IMR-90 (cell line): ENCODE measurements around the gene SLC37A3. TPM values are rescaled to one million over a fixed set of nuclear protein-coding genes. Genes with fewer than 3 reads are reported as not detected.

Experiments used
- ATAC-seq: fragments of 200-7000 bp; cut with Tn5 transposase; 2 replicates; pipeline ENCODE4 v1.9.1; 2020; ENCODE audit warnings: low read depth, mild to moderate bottlenecking, moderate library complexity
- BruUV-seq: library from RNA; stranded (reverse); fragments of 400-500 nt; replicated peaks from 2 replicates; lab custom pipeline; 2021; lab: Mats Ljungman, UMichigan
- CTCF ChIA-PET: fragments of 300-600 bp; formaldehyde crosslinking; extraction: SDS; loops from one replicate; lab custom pipeline; 2021; ENCODE audit warnings: antibody characterized with exemption; lab: Yijun Ruan, JAX
- POLR2A ChIA-PET: fragments of 300-600 bp; sonication (Branson Sonifier 250); formaldehyde crosslinking; loops from one replicate; lab custom pipeline; 2022; ENCODE audit warnings: antibody characterized with exemption; ENCODE audit not compliant: unreplicated experiment; lab: Charles Lee
- DNase-seq: peaks from one replicate; pipeline ENCODE4 v3.0.0; 2013
- H2AFZ ChIP-seq: replicated peaks from 2 replicates; pipeline ENCODE3; 2013; ENCODE audit warnings: low read length, mild to moderate bottlenecking; ENCODE audit not compliant: poor library complexity
- H2AK5ac ChIP-seq: 2 replicates; pipeline ENCODE4 v1.6.1; 2013; ENCODE audit warnings: low read depth, low read length, inconsistent platforms
- H2AK9ac ChIP-seq: replicated peaks from 2 replicates; pipeline ENCODE3; 2013; ENCODE audit warnings: mild to moderate bottlenecking, low read depth, low read length, moderate library complexity; ENCODE audit not compliant: poor library complexity
- H2BK120ac ChIP-seq: 2 replicates; pipeline ENCODE4 v1.6.1; 2013; ENCODE audit warnings: low read depth, low read length, inconsistent platforms
- H2BK15ac ChIP-seq: 3 replicates; pipeline ENCODE4 v1.6.1; 2013; ENCODE audit warnings: low read depth, low read length, inconsistent platforms
- H2BK20ac ChIP-seq: 2 replicates; pipeline ENCODE4 v1.6.1; 2013; ENCODE audit warnings: low read depth, mild to moderate bottlenecking, inconsistent platforms, low read length, moderate library complexity
- H2BK5ac ChIP-seq: 2 replicates; pipeline ENCODE4 v1.6.1; 2013; ENCODE audit warnings: mild to moderate bottlenecking, low read depth, low read length, inconsistent platforms; ENCODE audit not compliant: poor library complexity, severe bottlenecking
- H3K14ac ChIP-seq: replicated peaks from 2 replicates; pipeline ENCODE4 v1.6.1; 2013; ENCODE audit warnings: low read depth, low read length, inconsistent platforms
- H3K18ac ChIP-seq: 2 replicates; pipeline ENCODE4 v1.6.1; 2013; ENCODE audit warnings: low read depth, low read length, control low read depth
- H3K23ac ChIP-seq: 2 replicates; pipeline ENCODE4 v1.6.1; 2013; ENCODE audit warnings: low read depth, low read length, inconsistent platforms
- H3K27ac ChIP-seq: 2 replicates; pipeline ENCODE4 v1.5.1; 2013; ENCODE audit warnings: mild to moderate bottlenecking, control low read depth, low read length; ENCODE audit not compliant: insufficient read depth
- H3K27me3 ChIP-seq: 2 replicates; pipeline ENCODE4 v1.6.1; 2013; ENCODE audit warnings: low read length; ENCODE audit not compliant: control insufficient read depth, insufficient read depth
- H3K36me3 ChIP-seq: 2 replicates; pipeline ENCODE4 v1.6.1; 2013; ENCODE audit warnings: low read length, mixed read lengths; ENCODE audit not compliant: control insufficient read depth, insufficient read depth
- H3K4ac ChIP-seq: 2 replicates; pipeline ENCODE4 v1.6.1; 2013; ENCODE audit warnings: low read depth, low read length, inconsistent platforms
- H3K4me1 ChIP-seq: 2 replicates; pipeline ENCODE4 v1.6.1; 2013; ENCODE audit warnings: low read length, mixed read lengths; ENCODE audit not compliant: control insufficient read depth, insufficient read depth
- H3K4me2 ChIP-seq: 2 replicates; pipeline ENCODE4 v1.6.1; 2013; ENCODE audit warnings: low read depth, mild to moderate bottlenecking, control low read depth, low read length, moderate library complexity
- H3K4me3 ChIP-seq: 2 replicates; pipeline ENCODE4 v1.5.1; 2013; ENCODE audit warnings: low read depth, mild to moderate bottlenecking, control low read depth, low read length, moderate library complexity; ENCODE audit not compliant: insufficient read depth
- H3K56ac ChIP-seq: 2 replicates; pipeline ENCODE4 v1.6.1; 2013; ENCODE audit warnings: low read length, inconsistent platforms; ENCODE audit not compliant: insufficient read depth; ENCODE audit errors: extremely low read depth
- H3K79me1 ChIP-seq, 2 experiments: 2 replicates each; pipeline ENCODE4 v1.6.1; 2013; ENCODE audit warnings: low read length in 2 of 2, inconsistent platforms in 1 of 2, low read depth in 1 of 2
- H3K9ac ChIP-seq: 2 replicates; pipeline ENCODE4 v1.6.1; 2013; ENCODE audit warnings: low read depth, low read length, control low read depth
- H3K9me1 ChIP-seq: 2 replicates; pipeline ENCODE4 v1.6.1; 2013; ENCODE audit warnings: low read length, inconsistent platforms; ENCODE audit not compliant: insufficient read depth
- H3K9me3 ChIP-seq: 2 replicates; pipeline ENCODE4 v1.6.1; 2013; ENCODE audit warnings: low read length; ENCODE audit not compliant: control insufficient read depth, insufficient read depth
- H4K20me1 ChIP-seq: 2 replicates; pipeline ENCODE4 v1.6.1; 2013; ENCODE audit warnings: low read length, inconsistent platforms; ENCODE audit not compliant: insufficient read depth
- H4K5ac ChIP-seq: 2 replicates; pipeline ENCODE4 v1.6.1; 2013; ENCODE audit warnings: mild to moderate bottlenecking, low read depth, low read length, control low read depth
- H4K8ac ChIP-seq, 2 experiments: 2 replicates each; pipeline ENCODE4 v1.6.1; 2013; ENCODE audit warnings: low read depth in 2 of 2, low read length in 2 of 2, control low read depth in 1 of 2, inconsistent platforms in 1 of 2
- H4K91ac ChIP-seq: 2 replicates; pipeline ENCODE4 v1.6.1; 2013; ENCODE audit warnings: low read depth, low read length, inconsistent platforms; ENCODE audit not compliant: insufficient read depth
- FOS ChIP-seq: fragments of 150-350 bp; IDR thresholded peaks from 2 replicates; pipeline ENCODE4 v1.6.1; 2016; ENCODE audit warnings: low read depth, low read length
- RCOR1 ChIP-seq: IDR thresholded peaks from 2 replicates; pipeline ENCODE4 v1.6.1; 2012; ENCODE audit warnings: mild to moderate bottlenecking, low read length, improper control_type of control experiment; ENCODE audit not compliant: insufficient replicate concordance
- WGBS, 2 experiments: methylation state at CpG; one replicate each; pipeline versions ENCODE4 v1.1.5 to v1.1.7; 2013; ENCODE audit warnings: missing lambda C conversion rate in 2 of 2; ENCODE audit not compliant: insufficient read length in 1 of 2; ENCODE audit errors: extremely low coverage in 2 of 2; 5-methylcytosine and 5-hydroxymethylcytosine counted together
- dilution Hi-C: fragments of 300-500 bp; cut with HindIII; formaldehyde crosslinking; loops from one replicate; pipeline ENCODE4 v1.14.3; 2018; ENCODE audit warnings: low sequenced_read_pairs; ENCODE audit not compliant: unreplicated experiment
- in situ Hi-C: fragments of 300-500 bp; cut with MboI; formaldehyde crosslinking; loops from 3 replicates; pipeline ENCODE4 v1.14.3; 2019; ENCODE audit warnings: low sequenced_read_pairs, inconsistent platforms, mixed read lengths
- intact Hi-C: fragments of 100-400 bp; cut with micrococcal nuclease; formaldehyde crosslinking; loops from 2 replicates; pipeline ENCODE4 v1.10.0; 2022
- polyA plus RNA-seq, 3 experiments: library from polyadenylated mRNA; depleted of rRNA; stranded (reverse); fragments of >200 nt; gene quantifications; 2 replicates each; pipeline ENCODE4 v1.2.3, GENCODE V29; 2012; ENCODE audit warnings: low replicate concordance in 1 of 3
- total RNA-seq: library from RNA; depleted of rRNA; stranded (reverse); fragments of >200 nt; gene quantifications from 2 replicates; pipeline ENCODE4 v1.2.3, GENCODE V29; 2012
- TF ChIP-seq, protein P1 (sequence below): fragments of 150-350 bp; IDR thresholded peaks from 2 replicates; pipeline ENCODE4 v1.6.1; 2017; ENCODE audit warnings: mild to moderate bottlenecking, antibody characterized with exemption, low read length, low read depth

Gene SLC37A3
- total and polyA plus RNA-seq, 2 of the 4 experiments (the other 2 are of a cell fraction): 43.2 to 45.3 TPM

- no peak overlapping the region for H3K14ac ChIP-seq
- no peak for ATAC-seq
- no peak overlapping the region for H4K8ac ChIP-seq
- no peak overlapping the region for H2AK9ac ChIP-seq
- H3K36me3 ChIP-seq: no peaks in the 10 kb centered on the region
- TF ChIP-seq, protein P1, sequence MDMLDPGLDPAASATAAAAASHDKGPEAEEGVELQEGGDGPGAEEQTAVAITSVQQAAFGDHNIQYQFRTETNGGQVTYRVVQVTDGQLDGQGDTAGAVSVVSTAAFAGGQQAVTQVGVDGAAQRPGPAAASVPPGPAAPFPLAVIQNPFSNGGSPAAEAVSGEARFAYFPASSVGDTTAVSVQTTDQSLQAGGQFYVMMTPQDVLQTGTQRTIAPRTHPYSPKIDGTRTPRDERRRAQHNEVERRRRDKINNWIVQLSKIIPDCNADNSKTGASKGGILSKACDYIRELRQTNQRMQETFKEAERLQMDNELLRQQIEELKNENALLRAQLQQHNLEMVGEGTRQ: no peak
- TF ChIP-seq RCOR1 (no peak), FOS (no peak)
- H3K56ac ChIP-seq: no peak overlapping the region
- H2BK15ac ChIP-seq: no peak overlapping the region
- no peak overlapping the region for H2BK20ac ChIP-seq
- intact Hi-C loops: no loop called here
- H3K18ac ChIP-seq: no peak overlapping the region
- H2BK120ac ChIP-seq: no peak overlapping the region
- in situ Hi-C loops: no loop called here
- H3K9me3 ChIP-seq: no peaks in the 10 kb centered on the region
- BruUV-seq: no TSS peak
- no peak overlapping the region for H3K4ac ChIP-seq
- H4K20me1 ChIP-seq: no peaks in the 10 kb centered on the region
- H3K9me1 ChIP-seq: no peaks in the 10 kb centered on the region
- H3K4me2 ChIP-seq: no peak overlapping the region
- no peak overlapping the region for H3K4me3 ChIP-seq
- H3K9ac ChIP-seq: no peak overlapping the region
- DNase-seq: no peak
- H3K27ac ChIP-seq: no peak overlapping the region
- no peak overlapping the region for H3K23ac ChIP-seq
- no peaks in the 10 kb centered on the region for H3K79me1 ChIP-seq
- no peak overlapping the region for H4K91ac ChIP-seq
- dilution Hi-C loops: no loop called here
- H2BK5ac ChIP-seq: no peak overlapping the region
- H4K5ac ChIP-seq: no peak overlapping the region
- H2AK5ac ChIP-seq: no peak overlapping the region
- WGBS, 2 experiments: no CpG with 5 or more reads among the region's 6 CpGs
- POLR2A ChIA-PET: no interaction called here
- peaks cover 14% of the 10 kb centered on the region for H3K27me3 ChIP-seq
- CTCF ChIA-PET: no interaction called here
- H2AFZ ChIP-seq: no peak overlapping the region
- H3K4me1 ChIP-seq: no peaks in the 10 kb centered on the region
Observed at GRCh38 chr7:140289804-140290203, 108.5 kb downstream of the SLC37A3 start.
